Lower leg skin (tissue), 3 donors: ENCODE measurements around the gene C2orf72.

Experiments used
- POLR2A ChIP-seq, 2 donors: fragments of 450-650 bp; IDR thresholded peaks; one replicate each; pipeline ENCODE4 v1.6.1; 2016 to 2017; ENCODE audit warnings: antibody characterized with exemption in 2 of 2, mild to moderate bottlenecking in 1 of 2, moderate library complexity in 1 of 2
- TF ChIP-seq, protein P1 (sequence below), 3 donors: fragments of 450-650 bp; IDR thresholded peaks; one replicate each; pipeline ENCODE4 v1.5.1; 2016; ENCODE audit warnings: antibody characterized with exemption in 3 of 3, mild to moderate bottlenecking in 3 of 3, moderate library complexity in 2 of 3

DNA sequence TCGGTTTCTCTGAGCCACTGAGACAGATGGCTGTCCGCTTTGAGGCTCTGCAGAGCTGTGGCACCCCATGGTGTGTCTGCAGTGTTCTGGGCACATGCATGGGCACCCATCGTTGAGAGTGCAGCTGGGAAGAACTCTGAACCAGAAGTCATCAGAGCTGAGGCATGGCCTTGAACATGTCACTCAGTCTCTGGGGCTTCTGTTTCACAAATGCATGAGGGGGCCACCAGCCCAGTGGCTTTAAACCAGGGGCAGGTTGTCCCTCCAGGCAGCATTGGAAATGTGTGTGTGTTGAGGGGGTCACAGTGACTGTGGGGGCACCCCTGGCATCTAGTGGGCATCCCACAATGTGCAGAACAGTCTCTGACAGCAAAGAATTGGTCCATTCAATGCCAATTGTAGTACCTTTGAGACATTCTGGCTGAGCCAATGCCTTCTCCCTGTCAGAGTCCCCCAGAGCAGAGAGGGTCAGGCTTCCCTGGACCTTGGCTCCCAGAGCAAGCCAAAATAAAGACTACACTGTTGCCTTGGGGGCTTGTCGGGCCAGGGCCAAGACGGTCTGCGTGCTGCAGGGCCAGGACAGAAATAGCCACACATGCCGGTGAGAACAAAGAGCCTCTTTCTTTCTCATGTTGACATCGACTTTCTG is 10.1 kb downstream of the C2orf72 start:
- TF ChIP-seq, protein P1, sequence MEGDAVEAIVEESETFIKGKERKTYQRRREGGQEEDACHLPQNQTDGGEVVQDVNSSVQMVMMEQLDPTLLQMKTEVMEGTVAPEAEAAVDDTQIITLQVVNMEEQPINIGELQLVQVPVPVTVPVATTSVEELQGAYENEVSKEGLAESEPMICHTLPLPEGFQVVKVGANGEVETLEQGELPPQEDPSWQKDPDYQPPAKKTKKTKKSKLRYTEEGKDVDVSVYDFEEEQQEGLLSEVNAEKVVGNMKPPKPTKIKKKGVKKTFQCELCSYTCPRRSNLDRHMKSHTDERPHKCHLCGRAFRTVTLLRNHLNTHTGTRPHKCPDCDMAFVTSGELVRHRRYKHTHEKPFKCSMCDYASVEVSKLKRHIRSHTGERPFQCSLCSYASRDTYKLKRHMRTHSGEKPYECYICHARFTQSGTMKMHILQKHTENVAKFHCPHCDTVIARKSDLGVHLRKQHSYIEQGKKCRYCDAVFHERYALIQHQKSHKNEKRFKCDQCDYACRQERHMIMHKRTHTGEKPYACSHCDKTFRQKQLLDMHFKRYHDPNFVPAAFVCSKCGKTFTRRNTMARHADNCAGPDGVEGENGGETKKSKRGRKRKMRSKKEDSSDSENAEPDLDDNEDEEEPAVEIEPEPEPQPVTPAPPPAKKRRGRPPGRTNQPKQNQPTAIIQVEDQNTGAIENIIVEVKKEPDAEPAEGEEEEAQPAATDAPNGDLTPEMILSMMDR (IDR thresholded peaks at IDR 0.05): no peak
- no peak for TF ChIP-seq POLR2A (IDR thresholded peaks at IDR 0.05)
